Esophagus mucosa (tissue), 1 donor: Measurements from ENCODE around the gene TNNI2. TPM values are rescaled to one million over a fixed set of nuclear protein-coding genes. Genes with fewer than 3 reads are reported as not detected.
"Not testable (repeated sequence)": the region's sequence is repeated elsewhere in the genome, so short reads cannot be mapped to it uniquely, and the experiment has no call there.

Source experiments
- ATAC-seq: fragments of 200-7000 bp; cut with Tn5 transposase; one replicate; pipeline ENCODE4 v1.9.1; 2020
- total RNA-seq: library from RNA; stranded (reverse); gene quantifications from one replicate; pipeline ENCODE4 v1.2.4, GENCODE V29; 2023
- donor health status: DM: yes; HTN: yes; CAD: no.

The TNNI2 gene
- total RNA-seq, 1 donor from 2014 or later = 4.4 TPM

DNA sequence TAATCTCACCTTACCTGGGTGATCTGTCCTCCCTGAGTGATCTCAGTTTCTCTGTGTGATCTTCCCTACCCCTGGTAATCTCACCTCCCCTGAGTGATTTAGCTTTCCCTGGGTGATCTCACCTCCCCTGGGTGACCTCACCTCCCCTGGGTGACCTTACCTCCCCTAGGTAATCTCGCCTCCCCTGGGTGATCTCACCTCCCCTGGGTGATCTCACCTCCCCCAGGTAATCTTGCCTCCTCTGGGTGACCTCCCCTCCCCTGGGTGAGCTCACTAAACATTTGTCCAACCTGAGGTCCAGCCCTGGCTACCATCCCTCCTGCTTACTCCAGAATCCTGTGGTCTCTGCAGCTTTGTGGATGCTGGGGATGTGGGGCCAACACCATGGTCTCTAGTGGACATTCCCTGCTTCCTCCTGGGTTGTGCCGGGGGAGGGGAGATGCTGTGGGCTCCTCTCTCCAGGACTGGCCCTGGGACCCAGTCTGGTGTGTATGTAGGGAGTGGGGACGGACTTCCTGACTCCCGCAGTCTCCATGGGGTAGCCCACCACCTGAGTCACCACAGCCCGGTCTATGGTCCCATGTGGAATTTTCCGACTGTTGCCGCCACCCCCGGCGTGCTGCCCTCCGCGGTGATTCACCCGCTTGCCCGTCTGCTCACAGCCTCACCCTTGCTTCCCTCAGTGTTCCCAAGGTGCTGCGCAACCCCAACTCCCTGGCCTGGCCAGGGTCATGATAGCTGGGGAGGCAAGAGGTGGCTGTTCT is 24.0 kb downstream of the TNNI2 start:
- ATAC-seq = peak; percentile 36

DNA sequence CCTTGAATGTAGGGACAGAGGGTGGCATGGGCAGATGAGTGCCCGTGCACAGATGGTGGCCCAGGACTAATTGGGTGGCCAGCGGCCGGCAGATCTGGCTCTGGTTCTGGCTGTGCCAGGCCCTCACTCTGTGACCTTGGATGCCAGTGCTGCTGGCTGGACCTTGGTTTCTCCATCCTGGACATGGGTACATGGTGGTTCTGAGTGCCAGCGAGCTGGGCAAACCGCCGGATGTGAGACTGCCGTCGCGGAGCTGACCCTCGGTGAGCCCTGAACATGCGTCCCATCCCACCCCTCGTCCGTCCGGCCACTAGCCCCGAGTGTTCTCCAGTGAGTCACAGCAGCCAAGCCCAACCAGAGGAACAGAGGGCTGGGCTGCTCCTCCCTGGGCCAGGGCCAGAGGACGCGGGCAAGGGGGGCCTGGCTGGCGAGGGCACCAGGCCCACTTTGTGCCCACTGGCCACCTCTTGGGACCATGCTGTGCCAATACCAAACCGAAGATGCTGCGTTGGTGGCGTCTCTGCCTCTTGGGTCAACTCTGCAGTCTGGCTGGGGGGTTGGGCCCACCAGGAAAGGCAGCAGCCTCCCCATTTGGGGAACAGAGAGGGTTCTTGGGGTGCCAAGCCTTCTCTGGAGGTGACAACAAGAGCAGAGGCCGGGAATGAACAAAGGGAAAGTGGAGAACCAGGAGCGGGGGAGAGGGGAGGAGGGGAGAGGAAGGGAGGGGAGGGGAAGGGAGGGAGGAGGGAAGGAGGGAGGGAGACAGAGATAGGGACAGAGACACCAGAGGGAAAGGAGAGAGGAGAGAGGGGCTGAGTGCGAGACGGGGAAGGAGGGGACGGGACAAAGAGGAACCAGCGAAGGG is 24.8 kb downstream of the TNNI2 start:
- peak; percentile 77 for ATAC-seq

DNA sequence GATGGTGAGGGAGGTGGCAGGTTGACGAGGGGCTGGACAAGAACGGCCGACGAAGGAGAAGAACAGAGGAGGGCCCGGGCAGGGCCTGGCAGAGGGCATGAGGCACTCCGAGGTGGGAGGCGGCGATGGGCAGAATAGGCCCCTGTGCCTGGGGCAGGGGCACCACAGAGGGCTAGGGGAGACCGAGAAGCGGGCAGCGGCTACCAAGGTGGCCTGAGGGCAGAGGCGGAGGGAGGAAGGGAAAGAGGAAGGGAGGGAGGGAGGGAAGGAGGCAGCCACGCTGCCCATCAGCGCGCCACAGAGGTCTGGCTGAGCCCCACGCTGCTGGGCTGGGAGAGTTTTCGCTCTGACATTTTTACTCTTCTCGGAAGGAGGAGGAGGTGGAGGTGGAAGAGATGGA is 25.4 kb downstream of the TNNI2 start:
- no peak for ATAC-seq

DNA sequence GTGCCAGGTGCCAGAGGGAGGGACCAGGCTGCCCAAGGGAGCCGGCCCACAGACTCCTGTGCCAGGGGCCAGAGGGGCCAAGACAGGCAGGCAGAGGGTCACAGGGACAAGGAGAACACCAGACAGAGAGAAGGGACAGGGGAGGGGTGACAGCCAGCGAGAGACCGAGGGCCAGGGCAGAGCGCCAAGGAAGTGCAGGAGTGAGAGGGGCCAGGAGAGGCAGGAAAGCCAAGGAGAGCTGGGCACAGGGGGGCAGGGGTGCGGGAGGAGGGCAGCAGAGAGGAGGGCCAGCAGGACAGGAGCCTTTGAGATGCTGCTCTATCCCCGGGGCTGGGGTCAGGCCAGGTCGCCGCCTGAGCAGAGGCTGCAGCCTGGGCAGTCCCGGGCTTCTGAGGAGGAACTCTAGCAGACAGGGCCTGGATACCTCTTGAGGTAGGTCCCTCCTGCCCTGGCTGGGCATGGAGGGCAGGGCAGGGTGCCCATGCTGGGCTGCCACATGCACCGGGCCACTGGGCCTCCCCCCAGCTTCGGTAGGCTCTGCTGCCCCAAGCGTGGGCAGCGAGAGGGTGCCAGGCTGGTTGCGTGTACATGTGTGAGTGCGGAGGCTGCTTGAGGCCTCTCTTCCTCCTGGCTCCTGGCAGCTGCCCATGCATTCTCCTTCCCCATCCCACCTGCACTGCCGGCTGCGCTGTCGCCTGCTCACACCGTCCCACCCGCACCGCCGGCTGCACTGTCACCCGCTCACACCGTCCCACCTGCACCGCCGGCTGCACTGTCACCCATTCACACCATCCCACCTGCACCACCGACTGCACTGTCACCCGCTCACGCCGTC is 26.3 kb downstream of the TNNI2 start:
- ATAC-seq = no peak

DNA sequence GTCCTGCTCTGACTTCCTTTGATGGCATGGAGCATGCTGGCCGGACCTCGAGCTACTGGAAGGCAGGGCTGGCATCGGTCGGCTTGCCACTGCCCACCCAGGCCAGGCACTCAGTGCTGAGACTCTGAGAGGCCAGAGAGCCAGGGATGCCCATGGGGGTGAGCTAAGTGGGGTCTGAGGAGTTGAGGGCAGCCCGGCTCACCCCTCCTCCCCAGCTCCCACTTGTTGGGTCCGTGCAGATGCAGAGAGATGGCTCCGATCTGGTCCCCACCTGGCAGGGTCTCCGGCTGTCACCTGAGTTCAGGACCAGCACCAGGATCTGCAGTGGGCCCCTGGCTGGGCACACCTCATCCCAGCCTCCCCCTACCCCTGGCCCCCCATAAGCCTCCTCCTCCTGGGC is 27.4 kb downstream of the TNNI2 start:
- ATAC-seq = no peak

DNA sequence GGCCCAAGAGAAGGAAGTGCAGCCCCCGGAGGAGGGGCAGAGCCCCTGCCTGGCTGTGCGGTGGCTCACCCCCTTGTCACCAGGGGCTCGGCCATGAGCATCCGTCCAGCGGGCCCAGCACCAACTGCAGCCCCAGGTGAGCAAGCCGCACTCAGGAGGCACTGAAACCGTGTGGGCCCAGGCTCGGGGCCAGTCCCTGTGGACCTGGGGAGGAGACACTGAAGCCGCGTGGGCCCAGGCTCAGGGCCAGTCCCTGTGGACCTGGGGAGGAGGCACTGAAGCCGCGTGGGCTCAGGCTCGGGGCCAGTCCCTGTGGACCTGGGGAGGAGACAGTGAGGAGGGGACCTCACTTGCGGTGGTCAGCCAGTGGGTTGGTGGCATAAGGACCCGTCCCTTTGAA is 28.0 kb downstream of the TNNI2 start:
- ATAC-seq = no peak

DNA sequence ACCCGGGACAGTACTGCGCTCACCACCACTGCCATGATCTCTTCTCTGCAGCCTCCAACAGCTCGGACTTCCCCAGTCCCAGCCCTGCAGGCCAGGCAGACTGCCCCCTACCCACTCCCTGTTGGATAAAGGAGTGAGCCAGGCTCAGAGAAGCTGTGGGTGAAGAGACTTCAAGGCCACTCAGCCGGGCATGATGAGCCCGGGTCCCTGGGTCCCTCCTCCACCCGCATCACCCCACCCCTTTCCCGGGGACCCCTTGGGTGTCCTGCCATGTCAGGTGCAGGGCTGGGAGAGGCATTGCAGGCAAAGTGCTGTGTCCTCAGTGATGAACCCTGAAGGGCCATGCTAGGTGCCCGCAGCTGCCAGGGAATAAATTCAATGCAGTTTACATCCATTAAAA is 28.6 kb downstream of the TNNI2 start:
- ATAC-seq = no peak

DNA sequence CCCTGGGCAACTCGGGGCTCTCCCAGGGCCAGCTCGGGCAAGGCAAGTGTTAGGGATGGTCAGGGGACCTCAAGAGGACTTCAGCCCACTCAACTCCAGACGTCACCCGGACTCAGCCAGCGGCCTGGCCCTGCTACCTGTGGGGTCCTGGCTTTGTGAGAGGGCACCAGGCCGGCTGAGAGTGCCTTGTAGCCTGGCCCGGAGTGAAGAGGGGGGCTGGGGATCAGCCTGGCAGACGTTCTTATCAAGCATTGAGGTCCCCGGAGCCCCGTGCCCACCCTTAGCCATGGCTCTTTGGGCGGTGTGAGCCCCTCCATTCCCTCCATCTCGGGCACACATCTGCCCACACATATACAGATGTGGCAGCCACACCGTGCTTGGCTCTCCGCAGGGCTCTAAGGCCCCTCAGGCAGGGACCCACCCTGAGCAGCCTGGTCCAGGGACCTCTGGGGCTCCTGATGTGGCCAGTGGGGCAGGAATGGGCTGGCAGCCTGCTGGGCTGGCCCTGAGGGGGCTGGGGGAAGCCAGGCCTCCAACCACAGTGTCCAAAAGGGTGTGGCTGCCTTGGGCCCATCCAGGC is 29.4 kb downstream of the TNNI2 start:
- ATAC-seq = no peak

DNA sequence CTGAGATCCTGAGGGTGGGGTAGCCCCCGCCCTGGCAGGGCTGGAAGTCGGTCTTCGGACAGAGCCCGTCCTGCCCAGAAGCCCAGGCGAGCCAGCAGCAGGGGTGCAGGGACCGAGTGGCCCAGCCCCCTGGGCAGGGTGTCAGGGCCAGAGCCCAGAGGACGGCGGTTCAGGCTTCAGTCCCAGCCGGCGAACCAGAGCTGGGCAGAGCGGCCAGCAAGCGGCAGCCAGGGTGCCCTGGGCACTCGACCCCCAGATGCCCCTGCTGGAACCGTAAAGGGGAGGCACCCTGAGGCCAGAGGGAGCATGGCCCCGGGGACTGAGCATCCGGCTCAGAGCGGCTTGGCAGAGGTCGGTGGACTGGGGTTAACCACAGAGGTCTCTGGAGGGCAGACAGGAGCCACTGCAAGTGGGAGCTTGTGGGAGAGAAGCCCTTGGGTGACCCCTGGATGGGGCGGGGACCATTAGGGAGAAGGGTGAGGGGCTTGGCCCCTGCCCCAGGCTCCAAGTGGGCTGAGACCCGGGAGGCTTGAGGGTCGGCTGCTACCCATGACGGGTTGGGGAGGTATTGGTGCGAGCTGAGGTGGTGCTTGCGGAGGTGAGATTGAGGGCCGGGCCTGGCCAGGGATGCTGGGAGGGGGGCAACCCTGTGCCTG is 30.0 kb downstream of the TNNI2 start:
- no peak for ATAC-seq

DNA sequence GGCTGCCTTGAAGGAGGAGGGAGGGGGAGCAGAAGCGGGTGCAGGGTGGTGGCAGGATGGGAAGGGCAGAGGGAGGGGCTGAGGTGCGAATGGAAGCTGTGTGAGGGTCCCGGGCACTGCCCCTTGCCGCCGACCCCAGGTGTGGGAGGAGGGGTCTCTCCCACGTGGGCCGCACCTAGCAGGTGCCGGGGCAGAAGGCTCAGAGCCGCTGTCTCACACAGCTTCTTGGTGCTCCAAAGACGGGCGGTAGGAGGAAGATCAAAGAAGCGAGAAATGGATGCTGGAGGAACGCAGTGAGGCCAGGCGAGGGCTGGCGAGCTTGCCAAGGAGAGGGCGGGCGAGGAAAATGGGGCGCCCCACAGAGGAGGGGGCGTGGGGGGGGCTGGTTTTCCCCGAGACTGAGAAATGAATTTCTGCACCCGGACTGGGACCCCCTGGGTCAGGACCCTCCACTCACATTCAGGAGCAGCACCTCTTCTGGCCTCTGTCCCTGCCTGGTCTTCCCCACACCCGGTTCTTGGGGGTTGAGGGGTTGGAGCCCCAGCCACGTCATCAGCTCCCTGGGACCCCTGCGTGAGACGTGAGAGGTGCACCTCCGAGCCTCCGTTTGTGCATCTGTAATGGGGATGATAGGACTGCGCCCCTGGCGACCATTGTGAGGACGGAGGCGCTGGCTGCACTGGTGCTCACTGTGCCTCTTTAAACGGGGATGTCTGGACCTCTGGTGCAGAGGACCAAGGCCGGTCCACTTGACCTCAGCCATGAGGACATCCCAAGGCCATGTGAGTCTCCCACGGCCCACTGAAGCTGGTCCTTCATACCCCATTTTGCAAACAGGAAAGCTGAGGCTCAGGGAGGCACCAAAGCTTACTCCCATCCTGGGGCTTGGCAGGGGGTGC is 30.9 kb downstream of the TNNI2 start:
- no peak for ATAC-seq

DNA sequence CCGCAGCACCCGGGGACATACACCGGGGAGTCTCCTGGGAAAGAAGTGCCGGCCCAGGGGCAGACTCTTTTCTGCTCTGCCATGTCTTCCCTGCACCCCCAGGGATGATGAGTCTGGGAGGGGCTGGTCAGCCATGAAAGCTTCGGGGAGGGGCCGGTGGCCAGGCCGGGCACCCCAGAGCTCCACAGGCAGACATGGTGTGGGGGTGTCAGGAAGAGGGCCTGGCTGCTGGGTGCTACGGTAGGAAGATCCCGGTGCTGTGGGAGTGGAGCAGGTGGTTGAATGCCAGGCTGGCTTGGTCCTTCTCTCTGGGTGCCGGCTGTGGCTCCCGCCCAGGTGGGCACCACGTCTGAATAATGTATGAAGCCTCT is 31.5 kb downstream of the TNNI2 start:
- ATAC-seq = no peak

DNA sequence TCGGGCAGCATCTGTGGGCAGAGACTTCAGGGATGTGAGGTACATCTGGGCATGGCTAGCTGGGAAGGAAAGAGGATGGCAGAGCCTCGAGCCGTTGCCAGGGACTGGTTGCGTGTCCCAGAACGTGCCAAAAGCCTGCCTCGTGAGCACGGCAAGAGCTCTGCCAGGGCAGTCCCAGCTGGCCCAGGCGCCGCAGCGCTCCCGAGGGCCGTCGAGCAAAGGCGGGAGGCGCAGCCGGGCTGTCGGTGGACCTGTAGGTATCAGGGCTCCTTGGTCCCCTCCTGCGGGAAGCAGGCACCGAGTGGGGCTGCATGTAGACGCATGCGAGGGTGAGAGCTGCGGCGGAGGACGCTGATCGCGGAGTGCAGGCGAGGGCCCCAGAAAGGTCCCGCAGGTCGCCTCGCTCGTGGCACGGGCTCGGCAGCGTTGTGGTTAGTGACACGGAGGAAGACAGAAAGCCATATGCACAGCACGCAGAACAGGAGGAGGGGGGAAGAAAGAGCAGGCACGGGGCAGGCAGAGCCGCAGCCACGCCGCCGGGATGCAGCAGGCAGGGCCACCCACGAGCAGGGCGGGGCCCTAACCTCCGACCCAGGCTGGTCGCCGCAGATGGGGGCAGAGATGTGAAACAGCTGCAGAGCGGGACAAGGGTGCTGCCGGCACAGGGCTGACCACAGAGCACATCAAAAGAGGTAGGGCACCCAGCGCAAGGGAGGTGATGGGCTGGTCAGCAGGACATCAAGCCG is 32.1 kb downstream of the TNNI2 start:
- peak; percentile 48 for ATAC-seq

DNA sequence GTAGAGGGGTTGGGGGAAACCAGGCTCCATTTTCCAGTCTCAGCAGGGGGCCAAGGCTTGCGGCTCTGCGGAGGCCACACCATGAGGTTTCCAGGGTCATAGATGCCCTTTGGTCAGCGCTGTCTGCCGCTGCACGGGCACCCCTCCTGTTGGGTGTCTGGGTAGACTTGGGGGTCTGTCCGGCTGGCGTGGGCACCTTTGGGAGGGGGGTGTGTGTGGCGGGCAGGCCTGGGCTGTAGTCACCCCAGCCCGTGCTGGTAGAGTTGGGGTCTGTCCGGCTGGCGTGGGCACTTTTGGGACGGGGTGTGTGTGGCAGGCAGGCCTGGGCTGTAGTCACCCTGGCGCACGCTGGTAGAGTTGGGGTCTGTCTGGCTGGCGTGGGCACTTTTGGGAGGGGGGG is 32.8 kb downstream of the TNNI2 start:
- no peak for ATAC-seq

DNA sequence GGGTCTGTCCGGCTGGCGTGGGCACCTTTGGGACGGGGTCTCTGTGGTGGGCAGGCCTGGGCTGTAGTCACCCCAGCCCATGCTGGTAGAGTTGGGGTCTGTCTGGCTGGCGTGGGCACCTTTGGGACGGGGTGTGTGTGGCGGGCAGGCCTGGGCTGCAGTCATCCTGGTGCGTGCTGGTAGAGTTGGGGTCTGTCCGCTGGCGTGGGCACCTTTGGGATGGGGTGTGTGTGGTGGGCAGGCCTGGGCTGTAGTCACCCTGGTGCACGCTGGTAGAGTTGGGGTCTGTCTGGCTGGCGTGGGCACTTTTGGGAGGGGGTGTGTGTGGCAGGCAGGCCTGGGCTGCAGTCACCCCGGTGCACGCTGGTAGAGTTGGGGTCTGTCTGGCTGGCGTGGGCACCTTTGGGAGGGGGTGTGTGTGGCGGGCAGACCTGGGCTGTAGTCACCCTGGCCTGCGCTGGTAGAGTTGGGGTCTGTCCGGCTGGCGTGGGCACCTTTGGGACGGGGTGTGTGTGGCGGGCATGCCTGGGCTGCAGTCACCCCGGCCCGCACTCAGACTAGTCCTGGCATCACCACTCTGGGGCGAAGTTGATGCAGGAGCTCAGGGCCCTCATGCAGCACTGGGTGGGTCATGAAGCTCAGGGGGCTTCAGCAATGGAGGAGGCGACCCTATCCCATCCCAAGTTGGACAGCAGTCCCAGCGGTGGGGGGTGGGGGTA is 33.6 kb downstream of the TNNI2 start:
- no peak for ATAC-seq

DNA sequence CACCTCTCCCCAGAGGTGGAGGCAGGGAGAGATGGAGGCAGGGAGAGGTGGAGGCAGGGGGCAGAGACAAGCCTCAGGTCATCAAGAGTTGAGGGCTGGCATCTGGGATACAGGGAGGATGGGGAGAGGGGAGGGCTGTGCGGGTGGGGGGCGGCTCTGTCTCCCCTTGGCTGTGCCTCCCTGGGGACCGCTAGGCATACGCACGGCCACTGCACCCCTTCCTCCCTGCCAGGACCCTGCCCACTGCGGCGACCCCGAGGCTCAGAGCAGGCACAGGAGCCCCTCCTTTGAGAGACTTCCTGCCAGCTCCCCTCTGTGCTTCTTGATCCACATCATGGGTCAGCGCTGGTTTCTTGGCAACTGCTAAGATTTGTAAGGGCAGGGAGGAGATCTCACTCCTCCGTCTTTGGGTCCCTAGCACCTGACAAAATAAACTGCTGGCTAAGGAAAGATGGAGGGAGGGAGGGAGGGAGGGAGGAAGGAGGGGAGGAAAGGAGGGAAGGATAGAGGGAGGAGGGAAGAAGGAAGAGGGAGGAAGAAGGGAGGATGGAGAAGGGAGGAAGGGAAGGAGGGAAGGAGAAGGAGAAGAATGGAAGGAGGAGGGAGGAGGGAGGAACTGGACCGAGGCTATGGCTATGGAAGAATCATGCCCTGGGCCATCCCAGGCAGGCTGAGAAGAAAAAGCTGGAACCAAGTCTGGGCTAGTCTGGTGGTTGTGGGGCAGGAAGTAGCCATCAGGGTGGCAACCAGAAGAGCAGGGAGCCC is 34.4 kb downstream of the TNNI2 start:
- peak; percentile 52 for ATAC-seq

DNA sequence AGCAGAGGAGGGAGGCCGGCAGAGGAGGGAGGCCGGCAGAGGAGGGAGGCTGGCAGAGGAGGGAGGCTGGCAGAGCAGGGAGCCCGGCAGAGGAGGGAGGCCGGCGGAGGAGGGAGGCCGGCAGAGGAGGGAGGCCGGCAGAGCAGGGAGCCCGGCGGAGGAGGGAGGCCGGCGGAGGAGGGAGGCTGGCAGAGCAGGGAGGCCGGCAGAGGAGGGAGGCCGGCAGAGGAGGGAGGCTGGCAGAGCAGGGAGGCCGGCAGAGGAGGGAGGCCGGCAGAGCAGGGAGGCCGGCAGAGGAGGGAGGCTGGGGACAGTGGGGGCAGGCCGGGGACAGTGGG is 35.0 kb downstream of the TNNI2 start:
- ATAC-seq = not testable (repeated sequence)

DNA sequence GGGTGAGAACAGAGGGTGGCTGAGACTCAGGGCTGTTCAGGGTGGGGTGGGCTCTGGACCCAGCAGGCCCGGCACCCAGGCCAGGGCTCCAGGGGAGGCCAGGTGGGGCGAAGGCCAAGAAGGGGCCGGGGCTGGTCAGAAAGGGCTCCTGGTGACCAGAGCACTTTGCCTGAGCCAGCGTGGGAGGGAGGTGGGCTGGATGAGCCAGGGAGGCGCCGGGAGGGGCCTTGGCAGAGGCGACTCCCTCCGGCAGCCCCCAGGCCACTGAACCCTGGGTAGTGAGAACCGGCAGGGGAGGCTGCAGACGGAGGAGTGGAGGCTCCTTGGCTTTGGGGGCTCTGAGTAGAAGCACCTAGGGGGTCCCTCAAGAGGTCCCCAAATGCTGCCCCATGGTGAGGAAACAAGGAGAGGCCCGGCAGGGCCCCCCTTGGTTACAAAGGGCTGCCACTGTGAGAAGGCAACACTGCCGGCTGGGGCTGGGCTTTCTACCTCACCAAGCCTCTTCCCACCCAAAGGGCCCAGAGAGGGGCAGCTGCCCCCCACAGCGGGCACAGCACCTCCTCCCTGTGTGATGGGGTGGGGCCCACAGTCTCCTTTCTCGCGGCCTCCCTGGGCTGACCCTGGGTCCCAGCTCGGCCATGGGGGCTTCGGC is 35.8 kb downstream of the TNNI2 start:
- ATAC-seq = not testable (repeated sequence)

DNA sequence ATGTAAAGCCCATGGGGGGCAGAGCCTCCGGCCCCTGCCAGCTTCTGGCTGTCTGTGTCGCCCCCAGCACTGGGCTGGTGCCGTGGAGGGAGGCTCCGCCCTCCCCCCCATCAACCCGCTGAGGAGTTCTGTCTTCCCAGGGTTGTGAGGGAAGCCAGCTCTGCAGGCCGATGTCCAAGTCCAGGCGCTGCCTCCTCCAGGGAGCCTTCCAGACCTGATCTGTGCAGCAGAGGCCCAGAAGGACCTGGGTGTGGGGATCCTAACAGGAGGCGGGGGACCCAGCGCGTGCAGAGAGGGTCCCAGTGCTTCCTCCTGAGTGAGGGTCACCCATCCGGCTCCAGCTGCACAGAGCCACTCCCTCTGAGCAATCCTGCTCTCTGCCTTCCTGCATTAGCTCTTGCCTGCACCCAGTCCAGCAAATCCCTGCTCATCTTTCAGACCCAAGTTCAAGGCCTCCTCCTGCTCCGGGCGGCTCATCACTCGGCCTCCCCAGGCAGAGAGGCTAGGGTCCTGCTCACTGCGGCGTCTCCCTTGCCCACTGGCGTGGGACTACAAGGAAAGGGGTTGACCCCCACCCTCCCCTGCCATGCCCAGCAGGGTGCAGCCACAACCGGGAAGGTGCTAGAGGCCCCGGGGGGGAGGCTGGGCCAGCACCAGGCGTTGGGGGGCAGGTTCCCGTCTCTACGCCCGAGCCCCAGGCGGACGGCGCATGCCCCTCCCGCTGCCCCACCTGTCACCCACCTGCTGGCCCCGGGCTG is 36.5 kb downstream of the TNNI2 start:
- no peak for ATAC-seq
